Mucosa of descending colon (tissue), 3 donors: ENCODE measurements around the gene PPP1CB. TPM values are rescaled to one million over a fixed set of nuclear protein-coding genes. Genes with fewer than 3 reads are reported as not detected.

Source experiments
- ATAC-seq: fragments of 200-7000 bp; cut with Tn5 transposase; one replicate; pipeline ENCODE4 v1.9.1; 2020; ENCODE audit warnings: mild to moderate bottlenecking, moderate library complexity
- DNase-seq, 3 donors: peaks; one replicate each; pipeline ENCODE4 v3.0.0-alpha.2; 2020
- H3K36me3 ChIP-seq: fragments of 200-600 bp; one replicate; pipeline ENCODE4 v1.8.0; 2021; ENCODE audit warnings: low read depth, mild to moderate bottlenecking
- H3K4me1 ChIP-seq: fragments of 200-600 bp; one replicate; pipeline ENCODE4 v1.8.0; 2021; ENCODE audit warnings: low read depth, mild to moderate bottlenecking
- H3K4me3 ChIP-seq: fragments of 200-600 bp; one replicate; pipeline ENCODE4 v1.8.0; 2021; ENCODE audit warnings: mild to moderate bottlenecking
- H3K9me3 ChIP-seq: fragments of 200-600 bp; one replicate; pipeline ENCODE4 v1.8.0; 2021; ENCODE audit warnings: mild to moderate bottlenecking
- intact Hi-C, 2 donors: fragments of 100-400 bp; cut with DNase I in 1 of 2; cut with micrococcal nuclease in 1 of 2; formaldehyde crosslinking; loops; one replicate each; pipeline versions ENCODE4 v1.11.0 to v1.11.1; 2022; cut with DNase I, micrococcal nuclease
- total RNA-seq, 3 donors: library from RNA; stranded (reverse); fragmentation: NEBNext Ultra II Directional in 2 of 3; extraction: Animal tissue kit (Norgen Biotek cat#: 25700) in 2 of 3; gene quantifications; one replicate each; pipeline versions ENCODE4 v1.2.1 to v1.2.4, GENCODE V29; 2021 to 2023
- TF ChIP-seq, protein P1 (sequence below): fragments of 200-600 bp; IDR thresholded peaks from one replicate; pipeline ENCODE4 v1.8.0; 2022; ENCODE audit warnings: antibody characterized with exemption, mild to moderate bottlenecking
- donor health status: DM: no; HTN: no; CAD: no; lungs with moderate emphysema.
- donor health status: DM: no; HTN: no; CAD: no.
- donor health status: DM: no; HTN: yes; CAD: no.

The PPP1CB gene
- total RNA-seq, 3 donors from 2014 or later: 302 to 439 (median 308) TPM

DNA sequence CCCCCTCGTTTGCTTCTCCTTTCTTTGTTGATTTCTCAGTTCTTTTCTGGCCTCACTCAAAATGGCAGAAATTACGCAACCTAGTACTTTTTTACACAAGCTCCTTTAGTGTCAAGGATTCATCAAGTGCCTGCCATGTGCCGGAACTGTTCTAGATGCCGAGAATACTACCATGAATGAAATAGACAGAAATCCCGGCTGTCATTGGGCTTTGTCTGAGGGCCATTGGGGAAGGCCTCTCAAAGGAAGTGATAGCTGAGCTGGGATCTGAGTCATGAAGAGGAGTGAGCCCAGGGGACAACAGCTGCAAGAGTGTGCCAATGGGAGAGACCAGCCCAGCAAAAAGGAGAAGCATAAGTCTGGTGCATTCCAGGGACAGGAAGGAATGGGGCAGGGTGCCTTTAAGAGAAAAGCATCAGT is 34.3 kb upstream of the PPP1CB start:
- Histone ChIP-seq H3K4me1 (peaks cover 14% of the 10 kb centered on the region), H3K4me3 (no peak overlapping the region), H3K36me3 (no peaks in the 10 kb centered on the region), H3K9me3 (no peaks in the 10 kb centered on the region)
- ATAC-seq (peak; percentile 62), DNase-seq (peak in 1 of 3 donors; percentile 35)
- intact Hi-C loops: no loop called here
- TF ChIP-seq, protein P1, sequence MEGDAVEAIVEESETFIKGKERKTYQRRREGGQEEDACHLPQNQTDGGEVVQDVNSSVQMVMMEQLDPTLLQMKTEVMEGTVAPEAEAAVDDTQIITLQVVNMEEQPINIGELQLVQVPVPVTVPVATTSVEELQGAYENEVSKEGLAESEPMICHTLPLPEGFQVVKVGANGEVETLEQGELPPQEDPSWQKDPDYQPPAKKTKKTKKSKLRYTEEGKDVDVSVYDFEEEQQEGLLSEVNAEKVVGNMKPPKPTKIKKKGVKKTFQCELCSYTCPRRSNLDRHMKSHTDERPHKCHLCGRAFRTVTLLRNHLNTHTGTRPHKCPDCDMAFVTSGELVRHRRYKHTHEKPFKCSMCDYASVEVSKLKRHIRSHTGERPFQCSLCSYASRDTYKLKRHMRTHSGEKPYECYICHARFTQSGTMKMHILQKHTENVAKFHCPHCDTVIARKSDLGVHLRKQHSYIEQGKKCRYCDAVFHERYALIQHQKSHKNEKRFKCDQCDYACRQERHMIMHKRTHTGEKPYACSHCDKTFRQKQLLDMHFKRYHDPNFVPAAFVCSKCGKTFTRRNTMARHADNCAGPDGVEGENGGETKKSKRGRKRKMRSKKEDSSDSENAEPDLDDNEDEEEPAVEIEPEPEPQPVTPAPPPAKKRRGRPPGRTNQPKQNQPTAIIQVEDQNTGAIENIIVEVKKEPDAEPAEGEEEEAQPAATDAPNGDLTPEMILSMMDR: no peak

DNA sequence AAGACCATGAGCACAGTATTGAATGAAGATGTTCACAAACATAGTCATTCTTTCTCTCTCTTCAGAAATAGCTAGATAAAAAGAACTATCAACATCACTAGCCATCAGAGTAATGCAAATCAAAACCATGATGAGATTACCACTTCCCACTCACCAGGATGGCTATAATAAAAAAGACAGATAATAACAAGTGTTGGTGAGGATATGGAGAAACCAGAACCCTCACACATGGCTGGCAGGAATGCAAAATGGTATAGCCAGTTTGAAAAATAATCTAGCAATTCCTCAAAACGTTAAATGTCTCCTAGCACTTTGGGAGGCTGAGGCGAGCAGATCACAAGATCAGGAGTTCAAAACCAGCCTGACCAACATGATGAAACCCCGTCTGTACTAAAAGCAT is 31.3 kb upstream of the PPP1CB start:
- peaks cover 14% of the 10 kb centered on the region for H3K4me1 ChIP-seq
- H3K9me3 ChIP-seq: no peaks in the 10 kb centered on the region
- H3K36me3 ChIP-seq: no peaks in the 10 kb centered on the region
- no peak overlapping the region for H3K4me3 ChIP-seq
- TF ChIP-seq, protein P1: no peak
- no peak for DNase-seq
- intact Hi-C loops: no loop called here
- ATAC-seq: no peak

DNA sequence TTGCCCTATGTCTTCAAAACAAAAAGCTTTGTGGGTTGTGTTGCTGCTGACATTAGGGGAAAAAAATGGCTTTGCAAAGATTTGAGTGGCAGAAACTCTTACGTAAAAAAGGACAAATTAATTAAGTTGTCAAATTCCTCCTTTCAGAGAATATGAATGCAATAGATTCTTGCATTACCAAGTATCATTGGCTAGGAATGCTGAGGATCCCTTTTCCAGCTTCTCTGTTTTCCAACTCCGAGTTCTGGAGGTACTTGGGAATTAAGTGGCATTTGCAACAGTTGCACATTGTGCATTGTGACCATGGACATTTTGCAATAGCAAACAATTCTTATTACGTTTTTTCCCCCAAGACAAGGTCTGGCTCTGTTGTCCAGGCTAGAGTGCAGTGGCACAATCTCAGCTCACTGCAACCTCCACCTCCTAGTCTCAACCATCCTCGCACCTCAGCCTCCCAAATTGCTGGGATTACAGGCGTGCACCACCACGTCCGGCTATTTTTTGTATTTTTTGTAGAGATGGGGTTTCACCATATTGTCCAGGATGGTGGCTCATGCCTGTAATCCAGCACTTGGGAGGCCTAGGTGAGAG is 29.9 kb upstream of the PPP1CB start:
- DNase-seq: no peak
- intact Hi-C loops: no loop called here
- Histone ChIP-seq H3K4me3 (no peak overlapping the region), H3K9me3 (no peaks in the 10 kb centered on the region), H3K36me3 (no peaks in the 10 kb centered on the region), H3K4me1 (peaks cover 6% of the 10 kb centered on the region)
- no peak for ATAC-seq
- TF ChIP-seq, protein P1: no peak

DNA sequence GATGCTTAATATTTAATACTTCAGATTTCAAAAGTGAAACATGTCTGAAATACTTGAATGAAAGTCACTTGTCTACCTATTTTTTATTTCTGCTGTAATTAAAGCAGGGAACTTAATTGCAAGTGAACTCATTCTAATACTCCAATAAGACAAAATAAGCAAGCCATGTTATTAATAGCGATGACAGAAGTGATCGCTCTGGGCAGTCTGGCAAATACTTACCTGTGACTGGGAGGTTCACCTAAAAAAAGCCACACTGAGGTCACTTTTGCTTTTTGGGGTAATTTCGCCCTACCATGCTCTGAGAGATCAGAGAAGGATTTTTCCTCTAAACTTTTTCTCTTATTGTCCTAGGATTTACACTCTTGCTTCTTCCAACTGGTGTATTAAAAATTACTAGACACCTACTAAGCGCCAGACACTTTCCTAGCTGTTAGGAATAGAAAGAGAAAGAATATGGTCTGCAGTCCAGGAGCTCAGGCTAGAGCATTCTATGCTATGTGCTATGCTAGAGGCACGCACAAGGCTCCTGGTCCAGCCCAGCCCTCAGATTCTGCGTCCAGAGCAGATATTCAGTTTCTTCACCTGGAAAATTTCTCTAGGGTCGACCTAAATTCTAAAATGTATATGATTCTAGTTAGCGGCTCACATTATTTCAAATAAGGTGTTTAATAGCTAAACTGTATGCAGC is 26.5 kb upstream of the PPP1CB start:
- Histone ChIP-seq H3K4me1 (no peaks in the 10 kb centered on the region), H3K9me3 (no peaks in the 10 kb centered on the region), H3K4me3 (no peak overlapping the region), H3K36me3 (no peaks in the 10 kb centered on the region)
- DNase-seq: no peak
- TF ChIP-seq, protein P1: no peak
- intact Hi-C loops: no loop called here
- no peak for ATAC-seq

DNA sequence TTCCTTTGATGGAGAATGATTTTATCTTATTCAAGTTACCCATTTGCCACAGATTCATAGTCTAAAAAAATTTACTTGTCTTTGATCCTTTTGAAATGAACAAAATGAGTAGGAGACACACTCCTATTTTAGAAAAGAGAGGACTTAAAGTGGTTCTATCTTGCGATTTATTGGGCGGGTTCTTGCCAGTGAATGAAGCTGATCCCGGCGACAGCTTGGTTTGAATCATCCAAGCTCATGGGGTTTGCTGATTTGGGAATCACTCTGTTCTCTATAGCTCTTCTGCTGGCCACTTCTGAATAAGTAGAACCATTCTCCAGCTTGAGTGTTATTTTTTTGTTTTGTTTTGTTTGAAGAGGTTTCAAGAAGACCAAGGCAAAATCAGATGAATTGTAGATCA is 25.5 kb upstream of the PPP1CB start:
- Histone ChIP-seq H3K4me3 (no peak overlapping the region), H3K9me3 (no peaks in the 10 kb centered on the region), H3K4me1 (no peaks in the 10 kb centered on the region), H3K36me3 (no peaks in the 10 kb centered on the region)
- TF ChIP-seq, protein P1: no peak
- ATAC-seq: no peak
- DNase-seq: no peak
- intact Hi-C loops: no loop called here
